ENCODE measurements around the gene PRKCD. TPM values are rescaled to one million over a fixed set of nuclear protein-coding genes. Genes with fewer than 3 reads are reported as not detected.

The PRKCD gene
- polyA plus RNA-seq, 1 donor from 2014 or later, result 69.2 TPM

DNA sequence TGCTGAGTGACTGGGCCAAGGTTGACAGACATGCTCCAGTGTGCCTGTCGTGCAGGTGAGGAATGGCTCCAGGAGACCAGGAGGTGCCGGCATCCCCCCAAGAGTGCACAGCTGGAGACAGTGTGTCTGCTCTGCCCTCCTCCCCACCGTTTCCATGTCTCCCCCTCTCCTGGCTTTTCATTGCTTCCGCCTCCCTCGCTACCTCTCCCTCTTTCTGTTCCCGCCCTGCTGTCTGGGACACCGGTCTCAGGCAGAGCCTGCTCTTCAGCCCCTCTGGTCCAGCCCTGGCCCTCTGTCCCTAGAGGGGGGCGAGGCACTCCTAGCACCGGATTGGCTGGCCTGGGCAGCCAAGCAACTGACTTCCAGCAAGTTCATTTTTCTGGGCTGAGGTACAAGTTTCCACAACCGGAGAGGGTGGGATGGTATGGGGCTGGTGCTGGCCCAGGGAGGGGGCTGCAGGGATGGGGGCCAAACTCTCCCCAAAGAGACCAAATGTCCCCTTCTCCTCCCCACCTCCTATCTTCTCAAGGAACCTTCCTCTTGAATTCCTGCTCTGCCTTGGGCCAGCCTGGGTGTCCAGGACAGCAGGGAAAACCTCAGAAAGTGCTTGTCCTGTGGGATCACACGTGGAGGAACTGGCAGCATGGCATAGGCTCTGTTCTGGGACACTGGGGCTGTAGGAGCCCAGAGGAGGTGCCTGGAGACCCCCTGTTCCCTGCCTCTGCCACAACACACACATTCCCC, 32.6 kb downstream of the PRKCD start:
- H3K9me3 Mint-ChIP-seq, result no peaks in the 10 kb centered on the region
- H3K4me3 Mint-ChIP-seq, result peak overlapping the region in 2 of 4 donors; percentile 88 to 91
- no peaks in the 10 kb centered on the region for H3K27me3 Mint-ChIP-seq
- peak overlapping the region; percentile 90 to 97 (median 93) for H3K27ac Mint-ChIP-seq
- peaks cover 2% of the 10 kb centered on the region for H3K36me3 Mint-ChIP-seq
- peaks cover 24 to 42% (median 38%) of the 10 kb centered on the region in 3 donors for H3K4me1 Mint-ChIP-seq

DNA sequence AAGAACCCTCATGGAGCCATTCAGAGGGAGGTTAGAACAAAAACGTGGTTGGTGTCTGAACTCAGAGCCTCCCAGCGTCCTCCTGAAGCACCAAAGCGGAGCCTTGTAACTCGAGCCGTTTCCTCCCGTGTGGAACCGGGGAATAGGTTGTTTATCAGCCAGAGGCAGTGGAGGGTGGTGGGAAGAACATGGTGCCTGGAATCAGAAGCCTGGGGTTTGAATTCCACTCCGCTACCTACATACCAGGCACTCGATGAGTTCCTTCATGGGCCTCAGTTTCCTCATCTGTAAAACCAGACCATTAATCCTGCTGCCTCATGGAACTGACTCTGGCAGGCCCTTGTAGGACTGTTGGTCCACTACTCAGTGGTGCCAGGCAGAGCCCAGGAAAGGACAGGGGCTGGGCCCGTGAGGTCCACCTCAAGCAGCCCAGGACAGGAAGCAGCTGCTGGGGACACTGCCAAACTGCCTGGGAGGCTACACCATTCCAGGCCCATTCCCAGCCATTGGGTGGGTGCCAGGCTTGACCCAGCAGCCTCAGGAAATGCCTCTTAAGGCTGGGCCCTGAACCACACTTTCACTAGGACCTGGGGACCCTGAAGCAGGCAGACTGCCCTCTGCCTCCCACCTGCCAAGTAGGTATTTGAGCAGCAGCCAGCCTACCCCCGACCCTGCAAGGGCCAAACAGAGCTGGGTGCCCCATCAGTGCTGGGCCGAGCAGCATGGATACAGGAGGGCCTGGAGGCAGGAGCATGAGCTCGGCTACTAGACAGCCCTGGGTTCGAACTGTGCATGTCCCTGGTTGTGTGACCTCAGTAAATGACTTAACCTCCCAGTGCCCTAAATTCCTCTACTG, 33.4 kb downstream of the PRKCD start:
- H3K27ac Mint-ChIP-seq, result peak overlapping the region in 1 of 3 donors; percentile 23
- peak overlapping the region in 1 of 4 donors; percentile 34 for H3K4me3 Mint-ChIP-seq
- peaks cover 2% of the 10 kb centered on the region for H3K36me3 Mint-ChIP-seq

DNA sequence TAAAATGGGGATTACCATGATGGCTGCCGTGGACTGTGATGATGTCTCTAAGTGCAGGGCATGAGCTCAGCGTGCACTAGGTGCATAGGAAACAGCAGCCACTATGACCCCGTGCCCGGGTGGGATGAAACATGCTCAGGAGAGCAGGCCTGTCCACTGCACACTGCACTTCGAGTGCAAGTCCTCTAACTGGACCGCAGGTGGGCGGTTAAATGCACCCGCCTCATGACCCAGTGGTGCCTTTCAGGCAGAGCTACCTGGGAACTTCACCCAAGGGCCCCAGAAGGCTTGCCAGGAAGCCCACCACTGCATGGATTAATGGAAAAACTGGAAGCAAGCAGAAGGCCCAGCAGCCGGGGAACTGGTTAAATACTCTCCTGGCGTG, 34.0 kb downstream of the PRKCD start:
- H3K4me3 Mint-ChIP-seq, result peak overlapping the region in 1 of 4 donors; percentile 34
- H3K36me3 Mint-ChIP-seq, result peaks cover 2% of the 10 kb centered on the region
- no peaks in the 10 kb centered on the region for H3K27me3 Mint-ChIP-seq
- peak overlapping the region in 1 of 3 donors; percentile 25 for H3K27ac Mint-ChIP-seq
- no peaks in the 10 kb centered on the region for H3K9me3 Mint-ChIP-seq
- peaks cover 23 to 37% (median 33%) of the 10 kb centered on the region in 3 donors for H3K4me1 Mint-ChIP-seq

More for the DNA sequence above, 33.4 kb downstream of the PRKCD start:
- H3K4me1 Mint-ChIP-seq, result peaks cover 24 to 40% (median 35%) of the 10 kb centered on the region in 3 donors
- H3K27me3 Mint-ChIP-seq, result no peaks in the 10 kb centered on the region
- H3K9me3 Mint-ChIP-seq, result no peaks in the 10 kb centered on the region

DNA sequence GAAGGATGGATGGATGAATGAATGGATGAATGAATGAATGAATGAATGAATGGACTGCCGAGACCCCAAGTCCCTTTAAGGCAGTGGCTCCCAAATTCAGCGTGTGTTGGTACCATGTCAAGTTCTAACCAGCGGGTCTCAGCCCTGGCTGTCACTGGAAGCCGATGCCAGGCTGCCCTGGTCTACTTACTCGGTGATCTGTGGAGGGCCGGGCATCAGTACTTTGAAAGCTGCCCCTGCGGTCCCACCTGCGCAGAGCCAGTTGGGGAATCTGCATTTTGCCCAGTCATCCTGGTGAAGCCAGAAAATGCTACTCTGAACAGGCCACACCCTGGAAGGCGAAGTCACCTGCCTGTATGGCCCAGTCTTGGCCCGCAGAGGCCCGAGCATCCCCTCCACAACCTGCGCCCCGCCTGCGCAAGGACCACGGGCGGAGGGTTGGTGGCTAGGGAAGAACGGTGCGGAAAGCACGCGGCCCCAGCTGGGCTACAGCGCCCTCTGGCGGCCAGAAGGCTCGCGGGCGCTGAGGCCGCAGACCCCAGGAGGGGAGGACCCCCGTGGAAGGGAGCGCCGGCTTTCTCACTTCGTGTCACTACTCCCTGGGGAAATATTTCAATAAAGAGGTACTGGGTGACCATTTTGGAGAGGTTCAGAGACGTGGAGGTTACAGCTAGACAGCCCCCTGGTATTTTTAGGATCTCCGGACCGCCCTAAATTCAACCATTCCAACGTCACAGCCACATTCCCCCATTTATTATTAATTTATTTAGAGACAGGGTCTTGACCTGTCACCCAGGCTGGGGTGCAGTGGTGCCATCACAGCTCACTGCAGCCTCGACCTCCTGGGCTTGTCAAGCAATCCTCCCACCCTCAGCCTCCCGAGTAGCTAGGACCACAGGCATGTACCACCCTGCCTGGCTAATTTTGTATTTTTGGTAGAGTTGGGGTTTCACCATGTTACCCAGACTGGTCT, 34.9 kb downstream of the PRKCD start:
- no peaks in the 10 kb centered on the region for H3K9me3 Mint-ChIP-seq
- no peaks in the 10 kb centered on the region for H3K27me3 Mint-ChIP-seq
- H3K4me1 Mint-ChIP-seq, result peaks cover 14 to 30% (median 26%) of the 10 kb centered on the region in 3 donors
- H3K4me3 Mint-ChIP-seq, result peak overlapping the region; percentile 34 to 93 (median 56)
- peaks cover 4% of the 10 kb centered on the region for H3K36me3 Mint-ChIP-seq
- peak overlapping the region in 2 of 3 donors; percentile 25 to 73 for H3K27ac Mint-ChIP-seq

DNA sequence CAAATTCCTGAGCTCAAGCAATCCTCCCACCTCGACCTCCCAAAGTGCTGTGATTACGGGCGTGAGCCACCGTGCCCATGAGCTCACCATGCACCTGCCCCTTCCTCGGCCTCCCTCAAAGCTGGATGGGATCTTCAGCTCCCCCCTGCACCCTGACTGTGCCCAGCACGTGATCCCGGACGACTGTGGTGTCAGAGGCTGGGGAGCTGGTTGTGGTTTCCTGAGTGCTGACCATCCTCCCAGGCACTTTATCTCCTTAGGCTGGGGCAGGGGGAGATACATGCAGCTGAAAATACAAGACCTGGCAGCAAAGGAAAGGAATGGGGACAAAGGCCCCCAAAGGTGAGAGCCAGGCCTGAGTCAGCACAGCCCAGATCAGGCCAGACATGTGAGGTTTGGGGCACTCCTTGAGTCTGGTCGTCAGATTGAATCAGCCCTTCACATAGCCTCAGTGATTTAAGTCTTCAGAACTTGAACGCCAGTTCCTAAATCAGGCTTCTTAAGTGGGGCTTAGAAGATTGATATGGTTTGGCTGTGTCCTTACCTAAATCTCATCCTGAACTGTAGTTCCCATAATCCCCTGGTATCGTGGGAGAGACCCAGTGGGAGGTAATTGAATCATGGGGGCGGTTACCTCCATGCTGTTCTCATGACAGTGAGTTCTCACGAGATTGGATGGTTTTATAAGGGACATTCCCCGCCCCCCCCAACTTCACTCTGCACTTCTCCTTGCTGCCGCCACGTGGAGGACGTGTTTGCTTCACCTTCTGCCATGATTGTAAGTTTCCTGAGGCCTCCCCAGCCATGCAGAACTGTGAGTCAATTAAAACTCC, 35.8 kb downstream of the PRKCD start:
- Mint-ChIP-seq H3K27ac (peak overlapping the region; percentile 9 to 73 (median 60)), H3K4me3 (peak overlapping the region; percentile 54 to 93 (median 82)), H3K4me1 (peaks cover 13 to 27% (median 24%) of the 10 kb centered on the region in 3 donors), H3K9me3 (no peaks in the 10 kb centered on the region), H3K36me3 (peaks cover 4% of the 10 kb centered on the region), H3K27me3 (no peaks in the 10 kb centered on the region)

DNA sequence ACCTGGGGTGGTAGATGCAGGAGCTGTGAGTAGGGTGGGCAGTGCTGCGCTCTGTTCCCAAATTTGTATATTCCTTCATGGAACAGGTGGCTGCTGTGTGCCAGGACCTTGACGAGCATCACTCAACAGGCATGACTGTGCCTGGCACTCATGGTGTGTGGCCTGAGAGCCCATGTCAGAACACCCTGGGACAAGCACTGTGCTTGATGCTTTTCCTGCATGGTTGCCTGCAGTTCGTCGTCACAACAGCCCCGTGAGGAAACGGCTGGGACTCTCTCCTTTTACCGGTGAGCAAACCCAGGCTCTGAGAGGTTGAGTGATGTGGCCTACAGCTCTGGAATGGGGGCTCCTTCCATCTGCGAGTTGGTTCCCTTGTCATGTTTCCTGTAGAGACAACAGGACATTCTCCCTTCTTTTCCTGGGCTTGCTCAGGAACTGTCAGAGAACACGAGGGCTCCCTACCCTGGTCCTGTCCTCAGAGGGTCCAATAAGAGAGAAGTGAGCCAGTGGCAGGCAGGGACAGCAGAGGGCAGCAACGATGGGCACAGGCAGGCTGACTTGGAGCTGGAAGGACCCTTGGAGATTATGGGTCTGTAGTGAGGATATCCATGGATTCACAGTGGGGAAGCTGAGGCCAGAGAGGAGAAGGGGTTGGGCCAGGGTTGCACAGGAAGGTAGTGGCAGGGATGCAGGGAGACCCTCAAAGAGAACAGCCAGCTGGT, 37.4 kb downstream of the PRKCD start:
- no peak overlapping the region for H3K4me3 Mint-ChIP-seq
- no peaks in the 10 kb centered on the region for H3K9me3 Mint-ChIP-seq
- peak overlapping the region in 1 of 3 donors; percentile 45 for H3K27ac Mint-ChIP-seq
- H3K4me1 Mint-ChIP-seq, result peaks cover 5 to 13% (median 10%) of the 10 kb centered on the region in 3 donors
- H3K27me3 Mint-ChIP-seq, result no peaks in the 10 kb centered on the region
- H3K36me3 Mint-ChIP-seq, result peaks cover 2% of the 10 kb centered on the region

DNA sequence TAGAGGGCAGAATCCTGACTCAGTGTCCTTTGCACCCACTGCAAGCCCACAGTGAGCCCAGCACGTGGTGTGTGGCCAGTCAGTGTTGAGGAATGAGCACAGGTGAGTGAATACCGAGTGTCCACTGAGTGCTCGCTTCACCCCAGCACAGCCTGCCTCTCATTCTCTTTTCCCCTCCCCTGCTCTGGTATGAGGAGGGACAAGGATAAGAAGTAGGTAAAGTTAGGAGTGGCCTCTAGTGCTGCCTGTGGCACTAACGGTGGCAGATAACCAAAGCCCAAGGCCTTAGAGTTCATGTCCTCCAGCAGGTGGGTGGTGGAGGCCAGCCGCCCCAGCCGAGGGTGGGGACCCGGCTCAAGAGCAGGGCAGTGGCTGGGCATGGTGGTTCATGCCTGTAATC, 38.0 kb downstream of the PRKCD start:
- Mint-ChIP-seq H3K4me3 (peak overlapping the region in 1 of 4 donors; percentile 63), H3K36me3 (peaks cover 2% of the 10 kb centered on the region), H3K4me1 (peaks cover 5 to 9% (median 7%) of the 10 kb centered on the region in 3 donors), H3K27me3 (no peaks in the 10 kb centered on the region), H3K27ac (no peak overlapping the region), H3K9me3 (no peaks in the 10 kb centered on the region)

DNA sequence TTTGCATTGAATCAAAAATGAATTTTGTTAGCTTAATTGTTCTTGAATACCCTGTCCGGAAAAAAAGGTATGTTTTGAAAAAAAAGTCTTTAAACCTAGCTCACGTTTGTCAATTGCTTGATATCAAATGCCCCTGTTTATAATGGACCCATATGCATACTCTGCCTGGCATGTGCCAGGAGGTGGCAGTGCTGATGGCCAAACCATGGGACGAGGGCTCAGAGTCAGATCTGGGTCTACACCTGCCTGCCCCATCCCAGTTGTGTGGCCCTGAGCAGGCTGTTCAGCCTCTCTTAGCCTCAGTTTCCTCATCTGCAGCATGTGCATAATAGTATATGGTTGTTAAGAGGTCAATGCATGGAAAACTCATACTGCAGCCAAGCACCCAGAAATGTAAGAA, 38.8 kb downstream of the PRKCD start:
- H3K27me3 Mint-ChIP-seq, result no peaks in the 10 kb centered on the region
- H3K36me3 Mint-ChIP-seq, result peaks cover 2% of the 10 kb centered on the region
- no peak overlapping the region for H3K4me3 Mint-ChIP-seq
- H3K9me3 Mint-ChIP-seq, result no peaks in the 10 kb centered on the region
- peak overlapping the region in 1 of 3 donors; percentile 51 for H3K27ac Mint-ChIP-seq
- peaks cover 5 to 9% (median 7%) of the 10 kb centered on the region in 3 donors for H3K4me1 Mint-ChIP-seq

DNA sequence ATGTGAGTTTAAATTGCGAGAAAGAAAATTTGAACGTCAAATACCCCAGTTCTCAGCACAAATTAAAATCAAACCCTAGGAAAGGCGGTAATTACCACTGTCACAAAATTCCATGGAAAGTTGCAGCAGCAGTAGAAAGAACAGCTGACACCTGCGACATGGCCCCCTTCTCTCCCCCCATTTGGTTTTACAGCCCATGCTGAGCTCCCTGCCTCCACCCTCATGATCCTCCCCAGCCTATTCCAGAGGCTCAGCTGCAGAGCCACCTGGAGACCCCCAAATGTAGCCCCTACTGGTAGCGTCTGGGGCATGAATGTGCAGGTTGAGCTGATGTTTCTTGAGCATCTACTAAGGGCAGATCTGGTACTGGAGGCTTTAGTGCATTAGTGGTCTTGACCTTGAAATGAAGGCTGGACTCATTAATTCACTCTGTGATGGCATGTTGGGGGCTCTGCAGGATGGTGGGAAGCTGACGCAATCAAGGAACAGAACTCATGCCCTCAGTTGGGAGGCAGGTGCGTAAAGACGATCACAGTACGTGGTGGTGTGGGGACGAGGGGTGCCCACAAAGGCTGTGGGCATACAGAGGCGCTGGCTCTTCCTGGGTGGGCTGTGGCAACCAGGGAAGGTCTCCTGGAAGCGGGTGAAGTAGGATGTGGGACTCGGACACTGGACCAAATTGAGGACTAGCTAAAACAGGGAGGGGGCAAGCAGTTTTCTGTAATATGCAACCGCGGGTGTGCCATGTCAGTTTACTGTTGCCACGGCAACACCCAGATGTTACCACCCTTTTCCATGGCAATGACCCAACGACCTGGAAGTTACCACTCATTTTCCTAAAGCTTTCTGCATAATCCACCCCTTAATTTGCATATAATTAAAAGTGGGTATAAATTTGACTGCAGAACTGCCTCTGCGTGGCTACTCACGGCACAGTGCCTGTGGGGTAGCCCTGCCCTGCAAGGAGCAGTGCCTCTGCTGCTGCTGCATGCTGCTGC, 39.8 kb downstream of the PRKCD start:
- H3K9me3 Mint-ChIP-seq, result no peaks in the 10 kb centered on the region
- peaks cover 2% of the 10 kb centered on the region for H3K36me3 Mint-ChIP-seq
- H3K27me3 Mint-ChIP-seq, result no peaks in the 10 kb centered on the region
- H3K4me1 Mint-ChIP-seq, result peaks cover 4 to 7% (median 5%) of the 10 kb centered on the region in 3 donors
- H3K4me3 Mint-ChIP-seq, result no peak overlapping the region
- H3K27ac Mint-ChIP-seq, result no peak overlapping the region

DNA sequence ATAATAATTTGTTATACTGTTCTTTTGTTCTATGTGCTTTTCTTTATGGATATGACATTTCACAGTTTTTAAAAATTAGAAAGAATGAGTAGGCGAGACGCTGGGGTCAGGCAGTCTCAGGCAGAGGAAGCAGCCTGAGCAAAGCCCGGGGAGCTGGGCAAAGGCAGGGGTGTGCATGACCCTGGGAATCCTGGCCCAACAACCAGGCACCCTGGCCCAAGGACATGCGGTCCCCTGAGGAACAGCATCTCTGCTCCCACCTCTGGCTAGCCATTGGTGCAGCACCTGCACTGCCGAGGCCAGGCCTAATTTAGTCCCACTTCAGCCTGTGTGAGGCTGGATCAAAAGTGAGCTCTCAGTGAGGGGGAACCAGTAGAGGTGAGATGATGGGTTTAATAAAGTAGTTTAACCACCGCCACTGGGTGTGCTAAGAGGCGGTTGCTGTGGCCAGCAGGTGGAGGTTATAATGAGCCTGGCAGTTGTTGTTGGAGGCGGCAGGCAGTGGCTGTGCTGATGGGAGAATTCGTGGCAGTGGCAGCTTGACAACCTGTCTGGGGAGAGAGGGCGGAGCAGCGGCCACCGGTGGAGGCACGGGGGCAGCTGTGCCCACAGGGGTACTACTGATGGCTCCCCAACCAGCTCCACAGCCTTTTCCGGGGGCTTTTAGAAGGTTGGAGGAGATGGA, 41.5 kb downstream of the PRKCD start:
- H3K27me3 Mint-ChIP-seq, result no peaks in the 10 kb centered on the region
- H3K36me3 Mint-ChIP-seq, result peaks cover 4% of the 10 kb centered on the region
- H3K4me3 Mint-ChIP-seq, result no peak overlapping the region
- H3K9me3 Mint-ChIP-seq, result no peaks in the 10 kb centered on the region
- H3K4me1 Mint-ChIP-seq, result no peaks in the 10 kb centered on the region
- no peak overlapping the region for H3K27ac Mint-ChIP-seq

DNA sequence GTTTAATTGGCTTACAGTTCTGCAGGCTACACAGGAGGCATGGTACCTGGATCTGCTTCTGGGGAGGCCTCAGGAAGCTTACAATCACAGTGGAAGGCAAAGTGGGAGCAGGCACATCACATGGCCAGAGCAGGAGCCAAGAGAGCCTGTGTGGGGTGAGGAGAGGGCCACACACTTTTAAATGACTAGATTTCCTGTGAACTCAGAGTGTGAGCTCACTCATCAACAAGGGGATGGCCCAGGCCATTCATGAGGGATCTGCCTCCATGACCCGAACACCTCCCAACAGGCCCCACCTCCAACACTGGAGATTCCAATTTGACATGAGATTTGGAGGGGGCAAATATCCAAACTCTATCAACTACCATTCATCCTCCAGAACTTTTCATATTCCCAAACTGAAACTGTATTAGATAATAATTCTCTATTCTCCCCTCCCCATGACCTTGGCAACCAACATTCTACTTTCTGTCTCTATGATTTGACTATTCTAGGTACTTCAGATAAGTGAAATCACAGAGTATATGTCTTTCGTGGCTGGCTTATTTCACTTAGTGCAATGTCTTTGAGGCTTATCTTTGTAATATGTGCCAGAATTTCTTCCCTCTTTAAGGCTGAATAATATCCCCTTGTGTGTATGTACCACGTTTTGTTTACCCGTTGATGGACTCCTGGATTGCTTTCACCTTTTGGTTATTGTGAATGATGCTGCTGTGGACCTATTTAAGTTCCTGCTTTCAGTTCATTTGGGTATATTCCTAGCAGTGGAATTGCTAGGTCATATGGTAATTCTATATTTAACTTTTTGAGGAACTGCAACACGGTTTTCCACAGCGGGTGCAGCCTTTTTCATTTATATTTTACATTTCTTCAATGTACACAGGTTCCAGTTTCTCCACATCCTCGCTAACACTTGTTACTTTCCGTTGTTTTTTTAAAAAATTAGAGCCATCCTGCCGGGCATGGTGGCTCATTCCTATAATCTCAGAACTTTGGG, 51.0 kb downstream of the PRKCD start:
- Mint-ChIP-seq H3K27ac (no peak overlapping the region), H3K27me3 (no peaks in the 10 kb centered on the region), H3K36me3 (peaks cover 3% of the 10 kb centered on the region), H3K4me3 (peak overlapping the region in 1 of 4 donors; percentile 27), H3K4me1 (peaks cover 0 to 5% (median 5%) of the 10 kb centered on the region in 3 donors), H3K9me3 (peaks cover 0 to 2% (median 0%) of the 10 kb centered on the region in 3 donors)
